Thoracic aorta (tissue), 2 donors: ENCODE data around the gene OXT. TPM values are rescaled to one million over a fixed set of nuclear protein-coding genes. Genes with fewer than 3 reads are reported as not detected.

Experiments used
- ATAC-seq: fragments of 150-250 bp; one replicate; pipeline ENCODE4 v1.8.0; 2017; ENCODE audit warnings: low read depth; ENCODE audit not compliant: insufficient number of reproducible peaks, low FRiP score
- DNase-seq: peaks from one replicate; pipeline ENCODE4 v3.0.0-alpha.2; 2020; ENCODE audit warnings: low spot score
- H3K27ac ChIP-seq, 2 donors: fragments of 200-600 bp; sonication (generic); 1 replicate in 1 of 2; 2 replicates in 1 of 2; pipeline ENCODE4 v1.5.1; 2016; ENCODE audit warnings: mild to moderate bottlenecking in 2 of 2, moderate library complexity in 2 of 2
- H3K27me3 ChIP-seq: fragments of 200-600 bp; sonication (generic); replicated peaks from 2 replicates; pipeline ENCODE4 v1.6.0; 2016; ENCODE audit warnings: mild to moderate bottlenecking; ENCODE audit not compliant: insufficient read depth
- H3K36me3 ChIP-seq: fragments of 200-600 bp; sonication (generic); one replicate; pipeline ENCODE4 v1.5.1; 2016
- H3K4me1 ChIP-seq, 2 donors: fragments of 200-600 bp; sonication (generic); 1 replicate in 1 of 2; 2 replicates in 1 of 2; pipeline versions ENCODE4 v1.5.1 to v1.6.0; 2016; ENCODE audit warnings: low read depth in 2 of 2, mild to moderate bottlenecking in 1 of 2; ENCODE audit not compliant: control insufficient read depth in 1 of 2
- H3K4me3 ChIP-seq: fragments of 200-600 bp; sonication (generic); 2 replicates; pipeline ENCODE4 v1.5.1; 2016; ENCODE audit warnings: mild to moderate bottlenecking
- H3K9me3 ChIP-seq: fragments of 200-600 bp; sonication (generic); 2 replicates; pipeline ENCODE4 v1.5.1; 2016
- total RNA-seq, 2 donors: library from RNA; depleted of rRNA; stranded (reverse); fragments of >200 nt; gene quantifications; one replicate each; pipeline versions ENCODE4 v1.1.0 to v1.2.3, GENCODE V29; 2016
- TF ChIP-seq, protein P1 (sequence below): fragments of 200-600 bp; sonication (generic); IDR thresholded peaks from one replicate; pipeline ENCODE4 v1.5.1; 2019; ENCODE audit warnings: antibody characterized with exemption

The OXT gene
- total RNA-seq, 2 donors from 2014 or later = not detected

DNA sequence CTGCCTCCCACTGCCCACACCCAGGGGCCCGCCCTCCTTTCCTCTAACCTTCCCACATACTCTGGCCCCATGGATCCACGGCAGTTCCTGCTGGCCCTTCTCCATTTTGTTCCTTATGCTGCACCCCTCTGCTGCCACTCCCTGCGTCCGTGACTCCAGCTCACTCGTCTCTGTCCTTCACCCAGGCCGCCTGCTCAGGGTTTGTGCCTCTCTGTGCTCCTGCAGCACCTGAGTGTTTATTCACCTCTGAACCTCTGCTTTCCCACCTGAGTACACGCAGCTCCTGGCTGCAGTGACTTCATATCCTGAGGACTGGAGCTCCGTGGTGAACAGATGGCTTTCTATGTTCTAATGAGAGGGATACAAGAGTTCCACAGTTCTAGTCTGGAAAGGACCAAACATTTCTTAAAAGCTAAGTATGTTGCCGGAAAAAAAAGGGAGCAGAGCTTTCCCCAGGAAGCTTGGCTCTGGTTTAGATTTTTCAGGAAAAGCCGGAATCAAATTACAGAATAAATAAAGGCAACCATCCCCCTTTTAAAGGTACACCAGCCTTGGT is 29.5 kb upstream of the OXT start:
- TF ChIP-seq, protein P1, sequence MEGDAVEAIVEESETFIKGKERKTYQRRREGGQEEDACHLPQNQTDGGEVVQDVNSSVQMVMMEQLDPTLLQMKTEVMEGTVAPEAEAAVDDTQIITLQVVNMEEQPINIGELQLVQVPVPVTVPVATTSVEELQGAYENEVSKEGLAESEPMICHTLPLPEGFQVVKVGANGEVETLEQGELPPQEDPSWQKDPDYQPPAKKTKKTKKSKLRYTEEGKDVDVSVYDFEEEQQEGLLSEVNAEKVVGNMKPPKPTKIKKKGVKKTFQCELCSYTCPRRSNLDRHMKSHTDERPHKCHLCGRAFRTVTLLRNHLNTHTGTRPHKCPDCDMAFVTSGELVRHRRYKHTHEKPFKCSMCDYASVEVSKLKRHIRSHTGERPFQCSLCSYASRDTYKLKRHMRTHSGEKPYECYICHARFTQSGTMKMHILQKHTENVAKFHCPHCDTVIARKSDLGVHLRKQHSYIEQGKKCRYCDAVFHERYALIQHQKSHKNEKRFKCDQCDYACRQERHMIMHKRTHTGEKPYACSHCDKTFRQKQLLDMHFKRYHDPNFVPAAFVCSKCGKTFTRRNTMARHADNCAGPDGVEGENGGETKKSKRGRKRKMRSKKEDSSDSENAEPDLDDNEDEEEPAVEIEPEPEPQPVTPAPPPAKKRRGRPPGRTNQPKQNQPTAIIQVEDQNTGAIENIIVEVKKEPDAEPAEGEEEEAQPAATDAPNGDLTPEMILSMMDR = no peak
- ATAC-seq (no peak), DNase-seq (no peak)
- Histone ChIP-seq H3K4me1 (peaks cover 13 to 30% of the 10 kb centered on the region in 2 donors), H3K4me3 (no peak overlapping the region), H3K27ac (peak overlapping the region; percentile 2 to 51), H3K27me3 (no peaks in the 10 kb centered on the region), H3K36me3 (peaks cover 20% of the 10 kb centered on the region), H3K9me3 (no peaks in the 10 kb centered on the region)

DNA sequence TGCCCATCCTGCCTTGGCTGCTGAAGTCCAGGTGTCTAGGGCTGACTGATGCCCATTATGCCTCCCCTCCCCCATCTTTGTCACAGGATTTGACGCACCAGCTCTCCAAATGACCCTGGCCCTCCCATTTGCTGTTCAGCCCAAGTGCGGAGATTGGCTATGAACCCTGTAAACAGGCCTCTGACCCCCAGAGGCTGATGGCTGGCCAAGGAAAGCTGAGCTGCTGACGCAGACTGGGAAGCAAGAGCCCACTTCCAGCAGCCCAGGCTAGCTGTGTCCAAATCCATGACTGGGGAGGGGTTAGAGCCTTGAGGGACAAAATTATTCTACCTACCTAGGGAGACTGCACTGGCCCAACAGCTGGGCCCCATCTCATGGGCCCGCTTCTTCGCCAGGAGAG is 28.8 kb upstream of the OXT start:
- TF ChIP-seq, protein P1 = no peak
- Histone ChIP-seq H3K27ac (peak overlapping the region; percentile 2 to 51), H3K27me3 (no peaks in the 10 kb centered on the region), H3K36me3 (peaks cover 14% of the 10 kb centered on the region), H3K4me1 (peaks cover 19 to 37% of the 10 kb centered on the region in 2 donors), H3K4me3 (no peak overlapping the region), H3K9me3 (no peaks in the 10 kb centered on the region)
- ATAC-seq = peak; percentile 20
- no peak for DNase-seq

DNA sequence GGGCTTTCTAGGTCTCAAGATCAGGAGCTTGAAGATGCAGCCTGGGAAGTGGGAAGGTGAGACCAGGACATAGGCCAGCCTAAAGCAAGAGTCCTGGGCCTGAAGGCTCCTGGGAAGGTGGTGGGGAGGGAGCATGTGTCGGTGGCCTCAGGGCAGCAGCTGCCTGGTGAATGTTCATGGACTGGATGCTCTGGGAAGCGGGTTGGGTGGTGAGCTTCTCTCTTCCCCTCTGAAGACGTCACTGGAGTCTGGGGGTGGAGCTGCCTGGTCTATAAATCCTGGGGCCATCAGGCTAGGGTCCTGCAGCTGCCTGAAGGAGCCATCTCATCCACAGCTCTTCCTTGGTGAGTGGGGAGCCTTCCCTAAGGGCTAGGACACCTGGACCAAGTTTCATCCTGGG is 28.1 kb upstream of the OXT start, which contains the start of gene GNRH2:
TSS of gene GNRH2 (plus strand) at position 301 of the 400 bp plus-strand sequence. CDS start 793 bp downstream, outside the sequence.
- TF ChIP-seq, protein P1 = no peak
- DNase-seq (no peak), ATAC-seq (no peak)
- peaks cover 19 to 38% of the 10 kb centered on the region in 2 donors for H3K4me1 ChIP-seq
- peaks cover 20% of the 10 kb centered on the region for H3K36me3 ChIP-seq
- H3K4me3 ChIP-seq = no peak within 1 kb of the TSS
- no peaks in the 10 kb centered on the region for H3K9me3 ChIP-seq
- peak within 1 kb of the TSS; percentile 2 to 51 for H3K27ac ChIP-seq
- no peaks in the 10 kb centered on the region for H3K27me3 ChIP-seq

DNA sequence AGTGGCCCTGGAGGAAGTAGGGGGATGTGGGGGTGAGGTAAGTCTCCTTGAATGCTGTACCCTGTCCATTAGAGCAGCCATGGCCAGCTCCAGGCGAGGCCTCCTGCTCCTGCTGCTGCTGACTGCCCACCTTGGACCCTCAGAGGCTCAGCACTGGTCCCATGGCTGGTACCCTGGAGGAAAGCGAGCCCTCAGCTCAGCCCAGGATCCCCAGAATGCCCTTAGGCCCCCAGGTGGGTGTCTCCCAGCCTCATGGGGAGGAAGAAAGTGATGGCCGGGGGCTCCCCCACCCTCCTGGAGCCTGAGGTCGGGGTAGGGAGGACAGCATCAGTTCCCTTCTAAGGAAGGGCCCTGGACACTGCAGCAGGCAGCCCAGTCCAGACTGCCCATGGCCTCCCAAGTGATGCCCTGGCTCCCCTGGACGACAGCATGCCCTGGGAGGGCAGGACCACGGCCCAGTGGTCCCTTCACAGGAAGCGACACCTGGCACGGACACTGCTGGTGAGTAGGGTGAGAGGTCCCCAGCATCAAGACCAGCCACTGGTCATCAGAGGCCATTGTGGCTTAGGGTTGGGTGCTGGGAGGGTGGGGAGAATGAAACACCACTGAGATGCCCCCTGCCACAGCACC is 27.0 kb upstream of the OXT start:
- ATAC-seq (no peak), DNase-seq (no peak)
- H3K27me3 ChIP-seq = no peaks in the 10 kb centered on the region
- peaks cover 22% of the 10 kb centered on the region for H3K36me3 ChIP-seq
- TF ChIP-seq, protein P1 = no peak
- no peak overlapping the region for H3K27ac ChIP-seq
- H3K4me1 ChIP-seq = peaks cover 19 to 38% of the 10 kb centered on the region in 2 donors
- H3K4me3 ChIP-seq = no peak overlapping the region
- H3K9me3 ChIP-seq = no peaks in the 10 kb centered on the region

DNA sequence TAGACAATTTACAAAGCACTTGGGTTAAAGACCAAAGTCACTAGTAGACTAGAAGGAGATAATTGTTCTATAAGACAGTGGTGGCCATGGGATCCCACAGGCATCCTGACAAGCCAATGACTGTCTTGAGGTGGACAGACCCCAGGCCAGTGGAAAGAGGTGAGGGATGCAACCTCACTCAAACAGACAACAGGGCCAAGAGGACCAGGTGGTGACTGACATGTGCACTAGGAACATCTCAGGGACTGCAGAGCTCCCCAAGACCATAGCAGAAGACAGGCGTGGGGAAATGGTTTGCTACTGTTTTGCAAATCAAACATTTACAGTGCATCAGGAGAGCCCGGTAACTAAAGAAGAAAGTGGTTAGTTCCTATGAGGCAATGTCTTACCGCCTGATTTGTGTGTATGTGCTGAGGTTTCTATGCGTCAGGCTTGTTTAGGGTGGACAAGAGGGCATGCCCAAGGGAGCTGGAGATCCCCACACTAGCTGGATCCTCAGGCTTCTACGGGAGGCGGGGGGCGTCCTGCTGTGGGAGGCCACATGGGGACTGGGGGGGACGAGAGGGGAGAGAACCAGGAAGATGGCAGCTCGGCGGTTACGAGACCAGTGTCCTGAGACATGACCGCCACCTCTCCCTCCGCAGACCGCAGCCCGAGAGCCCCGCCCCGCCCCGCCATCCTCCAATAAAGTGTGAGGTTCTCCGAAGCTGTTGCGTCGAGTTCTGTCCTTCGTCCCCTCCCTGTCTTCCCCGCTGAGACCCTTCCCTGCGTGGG is 26.2 kb upstream of the OXT start:
- H3K27ac ChIP-seq = peak overlapping the region; percentile 90
- ATAC-seq (peak; percentile 28), DNase-seq (peak; percentile 50)
- TF ChIP-seq, protein P1 = no peak
- H3K36me3 ChIP-seq = peaks cover 22% of the 10 kb centered on the region
- no peaks in the 10 kb centered on the region for H3K27me3 ChIP-seq
- no peaks in the 10 kb centered on the region for H3K9me3 ChIP-seq
- H3K4me1 ChIP-seq = peaks cover 19 to 38% of the 10 kb centered on the region in 2 donors
- peak overlapping the region; percentile 97 for H3K4me3 ChIP-seq
